ENCODE measurements around the gene VMP1.
"Not testable (repeated sequence)": the region's sequence is repeated elsewhere in the genome, so short reads cannot be mapped to it uniquely, and the experiment has no call there.

The VMP1 gene

GRCh38 chr17:59873414-59873813 is 166.0 kb downstream of the VMP1 start:
- not testable (repeated sequence) for DNase-seq

- no peak for DNase-seq
These were observed 166.9 kb downstream of the VMP1 start for GRCh38 chr17:59874376-59874775.

GRCh38 chr17:59876107-59876506 is 168.7 kb downstream of the VMP1 start:
- DNase-seq, result no peak

- DNase-seq, result no peak
These were observed 170.5 kb downstream of the VMP1 start for GRCh38 chr17:59877965-59878364.

- DNase-seq, result no peak
These were observed 171.2 kb downstream of the VMP1 start for GRCh38 chr17:59878624-59879023.

GRCh38 chr17:59884861-59885260 is 177.4 kb downstream of the VMP1 start:
- no peak for DNase-seq

GRCh38 chr17:59888145-59888750 is 180.8 kb downstream of the VMP1 start:
- DNase-seq, result no peak

- no peak for DNase-seq
These were observed 183.3 kb downstream of the VMP1 start for GRCh38 chr17:59890720-59891119.
